Suprapubic skin (tissue), 4 donors: ENCODE measurements around the gene CC2D1A. TPM values are rescaled to one million over a fixed set of nuclear protein-coding genes. Genes with fewer than 3 reads are reported as not detected.

Experiments used
- DNase-seq, 2 donors: peaks; one replicate each; pipeline ENCODE4 v3.0.0-alpha.2; 2019; ENCODE audit warnings: low spot score in 2 of 2
- H3K27ac ChIP-seq: fragments of 200-600 bp; sonication (generic); one replicate; pipeline ENCODE4 v1.5.1; 2019
- H3K27me3 ChIP-seq: fragments of 200-600 bp; sonication (generic); one replicate; pipeline ENCODE4 v1.5.1; 2019
- H3K36me3 ChIP-seq: fragments of 200-600 bp; sonication (generic); one replicate; pipeline ENCODE4 v1.5.1; 2019
- H3K4me1 ChIP-seq: fragments of 200-600 bp; sonication (generic); one replicate; pipeline ENCODE4 v1.5.1; 2019
- H3K4me3 ChIP-seq: fragments of 200-600 bp; sonication (generic); one replicate; pipeline ENCODE4 v1.5.1; 2019; ENCODE audit warnings: mild to moderate bottlenecking
- H3K9me3 ChIP-seq: fragments of 200-600 bp; sonication (generic); one replicate; pipeline ENCODE4 v1.5.1; 2019
- CTCF ChIP-seq, 2 donors: fragments of 200-600 bp in 1 of 2; fragments of 450-650 bp in 1 of 2; sonication (generic) in 1 of 2; IDR thresholded peaks; one replicate each; pipeline ENCODE4 v1.5.1; 2016 to 2019; ENCODE audit warnings: antibody characterized with exemption in 2 of 2, mild to moderate bottlenecking in 1 of 2, moderate library complexity in 1 of 2
- EP300 ChIP-seq: sonication (generic); formaldehyde crosslinking; IDR thresholded peaks from one replicate; pipeline ENCODE4 v1.6.1; 2017; ENCODE audit warnings: antibody characterized with exemption
- POLR2A ChIP-seq, 2 donors: fragments of 450-650 bp; IDR thresholded peaks; one replicate each; pipeline ENCODE4 v1.6.1; 2017; ENCODE audit warnings: antibody characterized with exemption in 2 of 2, mild to moderate bottlenecking in 2 of 2, moderate library complexity in 2 of 2
- POLR2AphosphoS5 ChIP-seq, 3 donors: sonication (generic); formaldehyde crosslinking; IDR thresholded peaks; one replicate each; pipeline ENCODE4 v1.6.1; 2017; ENCODE audit warnings: antibody characterized with exemption in 3 of 3
- WGBS: methylation state at CpG from one replicate; pipeline ENCODE4 v1.1.5; 2018; 5-methylcytosine and 5-hydroxymethylcytosine counted together
- total RNA-seq, 4 donors: library from RNA; depleted of rRNA; stranded (reverse); fragments of >200 nt; gene quantifications; one replicate each; pipeline ENCODE4 v1.1.0, GENCODE V29; 2016

Gene CC2D1A
- total RNA-seq, 4 donors from 2014 or later, result 48.0 to 94.9 (median 66.7) TPM

- Histone ChIP-seq H3K27me3 (no peaks in the 10 kb centered on the region), H3K4me1 (peaks cover 54% of the 10 kb centered on the region), H3K4me3 (no peak overlapping the region), H3K27ac (peak overlapping the region; percentile 83), H3K9me3 (no peaks in the 10 kb centered on the region), H3K36me3 (no peaks in the 10 kb centered on the region)
- TF ChIP-seq EP300 (no peak), POLR2A (IDR thresholded peaks at IDR 0.05) (no peak), POLR2AphosphoS5 (IDR thresholded peaks at IDR 0.05) (no peak), CTCF (IDR thresholded peaks at IDR 0.05) (no peak)
- DNase-seq, result no peak
- WGBS, result 54% methylated on average over 16 of the region's 16 CpGs
Observed at GRCh38 chr19:13888281-13888680, 17.7 kb upstream of the CC2D1A start.

- WGBS, result 94% methylated on average over 8 of the region's 13 CpGs
- peaks cover 36% of the 10 kb centered on the region for H3K4me1 ChIP-seq
- H3K27me3 ChIP-seq, result no peaks in the 10 kb centered on the region
- no peak overlapping the region for H3K4me3 ChIP-seq
- no peaks in the 10 kb centered on the region for H3K36me3 ChIP-seq
- no peak for TF ChIP-seq CTCF (IDR thresholded peaks at IDR 0.05)
- TF ChIP-seq EP300, result no peak
- no peak for TF ChIP-seq POLR2AphosphoS5 (IDR thresholded peaks at IDR 0.05)
- no peak for TF ChIP-seq POLR2A (IDR thresholded peaks at IDR 0.05)
- no peak overlapping the region for H3K27ac ChIP-seq
- H3K9me3 ChIP-seq, result no peaks in the 10 kb centered on the region
- DNase-seq, result no peak
Observed at GRCh38 chr19:13890136-13890535, 15.9 kb upstream of the CC2D1A start.

- no peaks in the 10 kb centered on the region for H3K36me3 ChIP-seq
- H3K27ac ChIP-seq, result no peak overlapping the region
- H3K27me3 ChIP-seq, result no peaks in the 10 kb centered on the region
- no peak overlapping the region for H3K4me3 ChIP-seq
- DNase-seq, result no peak
- no peaks in the 10 kb centered on the region for H3K9me3 ChIP-seq
- WGBS, result 70% methylated on average over 9 of the region's 9 CpGs
- TF ChIP-seq CTCF (IDR thresholded peaks at IDR 0.05) (no peak), POLR2AphosphoS5 (IDR thresholded peaks at IDR 0.05) (no peak), POLR2A (IDR thresholded peaks at IDR 0.05) (no peak), EP300 (no peak)
- H3K4me1 ChIP-seq, result peaks cover 8% of the 10 kb centered on the region
Observed at GRCh38 chr19:13892870-13893269, 13.1 kb upstream of the CC2D1A start.

- no peak overlapping the region for H3K4me3 ChIP-seq
- no peak for TF ChIP-seq POLR2A (IDR thresholded peaks at IDR 0.05)
- no peak for TF ChIP-seq EP300
- no peak for TF ChIP-seq CTCF (IDR thresholded peaks at IDR 0.05)
- TF ChIP-seq POLR2AphosphoS5 (IDR thresholded peaks at IDR 0.05), result no peak
- no peaks in the 10 kb centered on the region for H3K27me3 ChIP-seq
- H3K27ac ChIP-seq, result no peak overlapping the region
- DNase-seq, result no peak
- H3K4me1 ChIP-seq, result no peaks in the 10 kb centered on the region
- H3K36me3 ChIP-seq, result no peaks in the 10 kb centered on the region
- no peaks in the 10 kb centered on the region for H3K9me3 ChIP-seq
- 81% methylated on average over 5 of the region's 5 CpGs for WGBS
Observed at GRCh38 chr19:13894552-13894951, 11.4 kb upstream of the CC2D1A start.

- TF ChIP-seq EP300, result no peak
- no peak for TF ChIP-seq POLR2A (IDR thresholded peaks at IDR 0.05)
- TF ChIP-seq CTCF (IDR thresholded peaks at IDR 0.05), result no peak
- no peak for TF ChIP-seq POLR2AphosphoS5 (IDR thresholded peaks at IDR 0.05)
- Histone ChIP-seq H3K36me3 (no peaks in the 10 kb centered on the region), H3K9me3 (no peaks in the 10 kb centered on the region), H3K27me3 (no peaks in the 10 kb centered on the region), H3K27ac (no peak overlapping the region), H3K4me3 (no peak overlapping the region), H3K4me1 (no peaks in the 10 kb centered on the region)
- DNase-seq, result no peak
- 98% methylated on average over 2 of the region's 2 CpGs for WGBS
Observed at GRCh38 chr19:13896227-13896626, 9.8 kb upstream of the CC2D1A start.
